ENCODE results near the gene NT5C1A.

NT5C1A gene

DNA sequence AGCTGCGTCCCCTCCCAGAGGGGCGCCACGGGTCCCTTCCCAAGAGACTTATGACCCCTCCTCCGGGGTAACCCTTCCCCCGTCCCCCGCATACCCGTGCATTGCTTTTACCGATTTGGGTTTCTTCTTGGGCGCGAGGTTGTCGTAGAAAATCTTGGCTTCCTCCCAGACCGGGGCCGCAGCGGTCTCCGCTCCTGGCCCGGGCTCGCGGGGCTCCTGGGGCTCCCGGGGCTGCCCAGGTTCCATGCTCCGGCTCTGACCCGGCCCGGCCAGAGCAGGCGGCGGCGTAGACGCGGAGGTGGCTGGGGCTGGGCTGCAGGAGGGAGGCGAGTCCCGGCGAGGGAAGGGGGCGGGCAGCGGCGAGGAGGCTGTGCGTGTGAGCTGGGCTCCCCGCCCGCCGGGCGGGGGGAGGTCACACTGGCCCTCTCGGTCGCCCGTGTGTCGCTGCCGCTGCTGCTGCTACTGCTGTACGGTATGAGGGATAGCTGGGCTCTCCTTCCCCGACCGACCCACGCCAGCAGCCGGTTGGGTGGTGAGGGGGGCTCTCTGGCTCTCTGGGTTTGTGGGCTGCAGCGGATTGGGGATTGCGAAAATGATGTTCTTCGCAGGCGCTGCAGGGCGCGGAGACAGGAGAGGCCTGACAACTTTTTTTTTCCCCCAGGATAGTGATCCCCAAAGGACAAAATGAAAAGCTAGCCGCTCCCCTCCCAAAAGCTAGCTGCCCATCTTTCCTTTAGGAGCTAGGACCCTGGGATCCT lies at the start of gene NT5C1A:
Gene NT5C1A (minus strand): TSS at position 315 of the 758 bp plus-strand sequence. CDS start 69 bp downstream, at position 246.
- DNase-seq (ENCODE audit: low spot score), result no peak

DNA sequence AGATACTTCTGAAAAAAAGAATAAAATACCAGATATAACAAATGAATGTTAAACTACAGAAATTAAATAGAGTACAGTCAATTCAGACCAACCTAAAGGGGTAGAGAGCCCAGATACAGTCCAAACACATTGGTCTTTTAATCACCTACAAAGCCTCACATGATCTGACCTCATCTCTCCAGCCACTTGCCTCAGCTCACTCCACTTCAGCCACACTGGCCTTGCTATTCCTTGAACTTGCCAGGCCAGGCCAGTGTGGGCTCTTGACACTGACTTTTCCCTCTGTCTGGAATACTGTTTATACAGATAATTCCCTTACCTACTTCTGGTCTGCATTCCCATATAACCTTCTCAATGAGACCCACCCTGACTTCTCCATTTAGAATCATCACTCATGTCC lies 49.8 kb upstream of the NT5C1A start:
- no peak for DNase-seq (ENCODE audit: low spot score)

GRCh38 chr1:39720094-39720999 lies 48.4 kb upstream of the NT5C1A start:
- DNase-seq (ENCODE audit: low spot score), result peak; percentile 73

- no peak for DNase-seq (ENCODE audit: low spot score)
These were observed 45.9 kb upstream of the NT5C1A start for GRCh38 chr1:39717809-39718208.

DNA sequence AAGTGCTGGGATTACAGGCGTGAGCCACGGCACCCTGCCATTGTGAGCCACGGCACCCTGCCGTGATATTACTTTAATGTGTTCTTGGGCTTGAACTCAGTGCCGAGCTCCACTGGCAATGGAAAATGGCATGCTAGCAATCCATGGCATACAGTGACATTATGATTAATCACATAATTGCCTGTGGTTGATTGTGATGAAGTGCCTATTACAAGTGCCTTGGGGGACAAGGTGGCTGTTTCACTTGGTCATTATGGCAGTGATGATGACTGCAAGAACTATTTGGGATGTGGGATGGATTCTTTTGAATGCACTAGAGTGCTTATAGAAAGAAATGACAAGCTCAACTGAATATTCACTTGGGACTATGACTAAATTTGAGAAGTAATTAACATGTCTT lies 41.6 kb upstream of the NT5C1A start:
- DNase-seq (ENCODE audit: low spot score), result no peak

- no peak for DNase-seq (ENCODE audit: low spot score)
These were observed 40.0 kb upstream of the NT5C1A start for GRCh38 chr1:39711966-39712340.

GRCh38 chr1:39711104-39711965 lies 39.4 kb upstream of the NT5C1A start:
- DNase-seq (ENCODE audit: low spot score), result peak; percentile 19

DNA sequence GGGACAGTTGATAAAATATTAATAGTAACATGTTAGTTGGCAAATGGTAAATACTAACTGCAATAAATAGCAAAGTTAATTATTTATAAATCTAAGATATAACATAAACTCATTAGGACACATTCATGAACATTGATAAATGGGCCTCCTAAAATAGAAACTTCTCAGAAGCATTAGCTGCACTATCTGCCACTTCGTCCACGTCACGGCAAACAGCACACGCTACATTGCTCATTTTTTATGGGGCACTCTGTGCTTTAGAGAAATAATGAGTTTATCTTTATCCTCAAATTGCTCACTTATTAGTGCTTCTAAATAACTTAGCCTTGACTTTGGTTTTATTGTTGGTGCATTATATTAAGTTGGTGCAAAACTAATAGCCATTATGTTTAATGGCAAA lies 35.6 kb upstream of the NT5C1A start:
- no peak for DNase-seq (ENCODE audit: low spot score)

DNA sequence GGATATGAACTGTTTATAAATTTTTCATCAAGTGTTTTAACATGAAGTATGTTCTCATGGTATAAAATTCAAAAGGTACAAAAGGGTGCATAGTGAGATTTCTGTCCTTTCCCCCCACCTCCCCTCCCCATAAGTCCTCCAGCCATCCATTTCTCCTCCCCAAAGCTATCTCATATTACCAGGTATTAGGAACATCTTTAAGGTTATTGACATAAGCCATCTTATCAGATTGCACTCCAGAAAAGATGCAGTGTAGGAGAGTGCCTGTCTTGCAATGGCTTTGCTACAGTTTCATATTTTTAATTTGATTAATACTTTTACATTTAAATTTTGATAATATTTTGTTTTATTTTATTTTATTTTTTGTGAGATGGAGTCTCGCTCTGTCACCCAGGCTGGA lies 32.9 kb upstream of the NT5C1A start:
- DNase-seq (ENCODE audit: low spot score), result no peak

DNA sequence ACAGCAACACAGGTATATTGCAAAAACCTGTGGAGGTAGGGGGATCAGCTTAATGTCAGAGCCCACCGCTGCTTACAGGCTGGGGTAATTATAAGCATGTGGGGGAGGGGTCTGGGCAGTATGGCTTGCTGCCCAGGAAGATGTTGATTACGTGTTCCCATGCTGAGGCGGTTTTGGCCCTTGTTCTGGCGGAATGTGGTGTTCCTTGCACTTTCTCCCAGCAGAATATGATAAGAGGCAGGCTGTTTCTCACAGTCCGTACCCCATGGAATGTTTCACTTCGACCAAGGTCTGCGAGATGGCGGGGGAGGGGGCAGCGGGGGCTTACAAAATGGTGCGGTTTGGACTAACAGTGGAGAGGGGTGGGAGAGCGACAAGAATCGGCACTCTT lies 29.1 kb upstream of the NT5C1A start:
- DNase-seq (ENCODE audit: low spot score), result no peak

DNA sequence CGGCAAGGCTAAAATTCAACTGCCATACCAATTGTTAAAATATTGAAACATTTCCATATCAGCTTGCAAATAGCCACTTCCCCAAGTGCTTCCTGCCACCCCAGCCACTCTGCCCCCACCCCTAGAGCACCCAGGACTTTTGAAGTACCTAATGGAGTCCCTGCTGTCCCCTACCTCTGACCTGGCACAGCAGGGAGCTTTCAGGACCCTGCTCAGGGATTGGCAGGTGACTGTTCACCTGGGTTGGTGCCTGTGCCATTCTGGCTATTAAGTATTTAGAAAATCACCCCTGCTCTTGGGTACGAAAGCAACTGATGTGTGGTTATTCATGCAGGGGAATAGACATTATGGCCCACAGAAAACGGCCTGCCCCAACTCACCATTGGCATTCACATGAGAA lies 28.4 kb upstream of the NT5C1A start:
- no peak for DNase-seq (ENCODE audit: low spot score)

DNA sequence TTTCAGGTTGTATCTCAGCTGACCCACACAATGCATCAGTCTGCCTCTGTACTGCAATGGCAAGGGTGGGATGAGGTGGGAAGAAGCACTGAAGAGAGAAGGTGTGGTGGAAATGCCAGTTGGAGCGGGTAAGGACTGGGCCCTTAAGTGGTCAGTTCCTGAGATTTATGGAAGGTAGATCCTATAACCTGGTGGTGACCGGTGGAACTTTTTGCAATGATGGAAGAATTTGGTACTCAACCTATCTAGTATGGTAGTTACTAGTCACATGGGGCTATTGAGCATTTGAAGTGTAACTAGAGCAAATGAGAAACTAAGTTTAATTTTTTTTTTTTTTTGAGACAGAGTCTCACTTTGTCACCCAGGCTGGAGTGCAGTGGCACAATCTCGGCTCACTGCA lies 27.5 kb upstream of the NT5C1A start:
- no peak for DNase-seq (ENCODE audit: low spot score)

DNA sequence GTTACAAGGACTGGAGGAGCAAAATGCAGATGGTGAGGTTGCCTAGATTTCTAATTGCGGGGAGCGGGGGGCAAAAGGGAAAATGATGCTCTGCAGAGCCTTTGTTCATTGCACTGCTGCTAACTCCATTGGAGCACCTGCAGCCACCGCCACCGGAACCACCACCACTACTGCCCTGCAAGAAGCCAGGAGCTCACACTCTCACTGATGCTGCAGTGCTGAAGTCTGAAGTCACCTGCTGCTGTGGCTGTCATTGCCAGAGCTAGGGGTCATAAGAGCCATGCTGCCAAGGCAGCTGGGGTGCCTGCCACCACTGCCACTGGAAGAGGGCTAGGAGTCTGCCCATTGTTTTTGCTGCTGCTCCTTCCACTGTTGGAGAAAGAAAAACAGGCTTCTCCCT lies 26.7 kb upstream of the NT5C1A start:
- DNase-seq (ENCODE audit: low spot score), result no peak

GRCh38 chr1:39696448-39696847 lies 24.5 kb upstream of the NT5C1A start:
- DNase-seq (ENCODE audit: low spot score), result no peak

DNA sequence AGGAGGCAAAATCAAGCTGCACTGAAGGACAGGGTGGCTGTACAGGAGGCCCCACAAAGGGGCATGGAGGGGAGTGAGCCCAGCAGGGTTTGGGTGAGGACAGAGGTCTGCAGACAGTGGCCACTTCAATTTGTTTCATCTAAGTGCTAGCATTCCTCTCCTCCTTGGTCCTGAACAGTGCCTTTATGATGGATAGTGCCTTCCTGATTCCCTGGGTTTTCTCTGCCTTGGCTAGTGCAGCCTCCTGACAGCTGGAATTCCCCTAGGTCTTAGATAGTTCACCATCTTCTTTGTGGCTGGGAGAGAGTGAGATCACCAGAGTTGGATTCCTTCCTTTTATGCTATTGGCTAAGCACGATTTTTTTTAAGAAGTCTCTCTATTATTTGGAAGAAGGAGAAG lies 23.1 kb upstream of the NT5C1A start:
- no peak for DNase-seq (ENCODE audit: low spot score)

GRCh38 chr1:39694026-39694425 lies 22.1 kb upstream of the NT5C1A start:
- no peak for DNase-seq (ENCODE audit: low spot score)

DNA sequence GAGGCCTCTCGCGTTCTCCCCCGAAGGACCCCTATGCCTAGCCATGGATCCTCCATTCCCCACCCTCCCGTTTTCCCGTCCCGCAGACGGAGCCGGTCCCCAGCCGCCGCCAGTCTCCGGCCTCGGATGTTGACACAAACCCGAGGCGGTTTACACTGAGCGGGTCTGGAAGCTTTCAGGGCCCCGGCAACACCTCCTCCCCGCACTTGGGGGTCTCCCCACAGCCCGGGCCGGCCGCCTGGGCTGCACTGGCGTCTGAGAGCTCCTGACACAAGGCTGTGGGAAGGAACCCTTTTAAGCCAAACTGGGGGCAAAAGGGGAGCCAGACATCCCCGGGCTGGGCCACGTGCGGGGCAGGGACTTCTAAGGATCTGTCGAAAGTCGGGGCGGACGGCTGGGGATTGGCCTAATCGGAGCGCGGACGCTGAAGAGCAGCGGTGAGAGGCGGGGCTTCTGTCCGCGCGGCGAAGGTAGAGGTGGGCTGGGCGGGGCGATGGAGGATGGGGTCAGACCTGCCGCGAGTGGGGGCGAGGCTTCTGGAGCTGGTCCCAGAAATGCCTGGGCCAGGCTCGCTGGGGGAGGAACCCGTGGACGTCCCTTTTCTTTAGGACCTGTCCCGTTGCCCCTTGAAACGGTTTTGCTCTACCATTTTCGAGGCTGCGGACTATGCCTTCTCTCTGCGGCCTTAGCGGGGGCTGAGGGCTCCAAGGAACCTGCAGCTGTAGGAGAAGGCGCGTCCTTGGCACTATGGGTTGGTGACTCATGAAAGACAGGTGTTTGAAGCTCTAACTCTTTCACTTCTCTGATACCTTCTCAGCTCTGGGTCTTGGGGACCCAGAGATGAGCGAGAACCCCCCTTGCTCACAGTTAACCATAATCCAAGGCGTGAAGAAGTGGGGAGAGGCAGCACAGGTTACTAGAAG lies 20.5 kb upstream of the NT5C1A start:
- no peak for DNase-seq (ENCODE audit: low spot score)

- peak; percentile 33 for DNase-seq (ENCODE audit: low spot score)
These were observed 19.7 kb upstream of the NT5C1A start, which contains the start of gene HPCAL4 for GRCh38 chr1:39691383-39692151. Gene HPCAL4 (minus strand): TSS chr1:39691433. CDS start chr1:39684603, 6,830 bp downstream.

- no peak for DNase-seq (ENCODE audit: low spot score)
These were observed 19.0 kb upstream of the NT5C1A start for GRCh38 chr1:39690794-39691382.

DNA sequence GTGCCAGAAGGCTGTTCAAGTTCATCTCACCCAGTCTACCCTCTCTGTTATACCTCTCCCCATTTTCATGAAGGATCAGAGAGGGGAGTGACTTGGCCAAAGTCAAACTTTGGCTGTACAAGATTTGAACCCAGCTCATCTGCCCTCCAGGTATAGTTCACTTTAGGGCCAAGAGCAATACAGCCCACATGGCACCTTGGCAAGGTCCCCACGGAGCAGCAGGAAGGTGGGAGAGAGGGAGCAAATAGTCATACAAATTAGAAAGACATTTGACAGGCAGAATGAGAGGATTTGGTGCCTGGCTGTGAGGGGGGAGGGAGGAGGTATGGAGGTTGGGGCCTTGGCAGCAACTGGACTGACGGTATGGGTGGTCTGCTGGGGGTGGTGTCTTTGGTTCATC lies 18.3 kb upstream of the NT5C1A start:
- DNase-seq (ENCODE audit: low spot score), result no peak

Data from hematopoietic multipotent progenitor cell treated with erythropoietin and hydrocortisone succinate and interleukin-3 and kit ligand, for 17 days (in vitro differentiated cells).